ENCODE measurements around the gene LINC01488. TPM values are rescaled to one million over a fixed set of nuclear protein-coding genes. Genes with fewer than 3 reads are reported as not detected.

The LINC01488 gene
- total RNA-seq (2013; cell fraction: nucleolus; rRNA removed): not detected in 2 replicates
- total RNA-seq (2014; rRNA removed): not detected in 2 replicates
- not detected in 2 replicates for total RNA-seq (2014; rRNA removed; fragmentation: Illumina TruSeq; extraction: Trizol)
- total RNA-seq (2021): not detected in 2 replicates
- polyA plus RNA-seq (2011; ENCODE audit: low read depth): not detected
- polyA plus RNA-seq (2011; rRNA removed): not detected in 2 replicates
- polyA plus RNA-seq (2011; cell fraction: cytosol; rRNA removed): not detected in 2 replicates
- polyA plus RNA-seq (2011; cell fraction: nucleus; rRNA removed): not detected in 2 replicates
- polyA plus RNA-seq (2012): not detected in 2 replicates
- not detected in 2 replicates for polyA plus RNA-seq (2014; fragmentation: Illumina TruSeq; extraction: Trizol)
- polyA plus RNA-seq (2014; fragmentation: Nextera tagmentation; extraction: Ambion mirVana): not detected
- polyA plus RNA-seq (2014; rRNA removed): not detected in 2 replicates
- polyA plus RNA-seq (2016; fragmentation: Nextera tagmentation; extraction: Ambion mirVana): not detected
- not detected in 2 replicates for polyA minus RNA-seq (2011; rRNA and poly(A)+ RNA removed)
- not detected in 2 replicates for polyA minus RNA-seq (2011; cell fraction: cytosol; rRNA and poly(A)+ RNA removed)
- not detected in 2 replicates for polyA minus RNA-seq (2011; cell fraction: nucleus; rRNA and poly(A)+ RNA removed)
- not detected for Bru-seq, nascent RNA
- BruChase-seq, experiment 1, labeled RNA remaining after a 6-hour chase: not detected
- BruChase-seq, experiment 2, labeled RNA remaining after a 2-hour chase: not detected
- long read RNA-seq, experiment 1: 0 reads
- long read RNA-seq, experiment 2: 0 reads

DNA sequence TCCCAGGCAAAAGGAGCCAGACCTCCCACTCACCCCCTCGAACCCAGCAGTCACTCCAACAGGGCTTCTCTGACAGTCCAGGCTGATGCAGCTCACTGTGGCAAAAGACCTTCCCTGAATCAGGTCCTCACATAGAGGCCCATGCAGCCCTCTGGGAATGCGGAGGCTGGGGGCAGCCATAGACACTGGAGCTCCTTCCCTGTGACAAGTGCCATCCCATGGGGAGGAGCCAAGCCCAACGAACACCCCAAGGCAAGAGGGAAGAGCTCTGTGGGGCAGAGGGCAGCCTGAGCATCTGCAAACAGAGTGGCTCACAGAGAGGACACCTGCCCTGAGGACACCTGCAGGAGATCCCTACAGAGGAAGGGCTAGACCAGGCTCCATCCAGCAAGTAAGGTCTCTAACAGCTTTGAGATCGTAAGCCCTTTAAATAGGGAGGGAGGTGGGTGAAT, at the start of gene LINC01488:
Gene LINC01488, plus strand, starts transcription at position 271 of the 452 bp plus-strand sequence.
- DNase-seq (ENCODE audit: low read depth, low spot score) (no peak), FAIRE-seq (no peak), ATAC-seq (no peak)
- ChIA-PET POLR2A (no interaction called here), CTCF (interaction anchor here (0.7 kb wide), 1 partner anchor 326 kb away, joined by 3 read pairs; no protein-coding TSS in a partner anchor), SMC1A (ENCODE audit: uncharacterized antibody, unreplicated experiment) (no interaction called here), RAD21 (ENCODE audit: unreplicated experiment) (no interaction called here)
- Histone ChIP-seq H2AFZ (ENCODE audit: control insufficient read depth, low read depth, low read length) (no peak within 1 kb of the TSS), H3K4me3 (no peak within 1 kb of the TSS), H3K4me2 (ENCODE audit: control insufficient read depth, insufficient read depth) (no peak within 1 kb of the TSS), H3K27ac (ENCODE audit: control insufficient read depth, insufficient read depth) (no peak within 1 kb of the TSS), H4K20me1 (ENCODE audit: control insufficient read depth, insufficient read depth) (no peaks in the 10 kb centered on the region), H3K27me3 (replicated peaks in 1 of 2; ENCODE audit: control insufficient read depth in 2 of 2, insufficient read depth in 2 of 2, low read length in 1 of 2) (peaks cover 0 to 2% of the 10 kb centered on the region in 2 experiments; a peak in 3 of 4 replicates), H3K4me1 (ENCODE audit: control insufficient read depth, insufficient read depth, low read length) (no peaks in the 10 kb centered on the region), H3K36me3 (ENCODE audit: control insufficient read depth in 2 of 2, insufficient read depth in 2 of 2, low read length in 1 of 2) (no peaks in the 10 kb centered on the region), H3K9me3 (replicated peaks; ENCODE audit: control insufficient read depth, insufficient read depth, low read length) (no peaks in the 10 kb centered on the region; the same call in 2 of the 3 replicates), H3K9ac (ENCODE audit: control insufficient read depth, insufficient read depth, low read length) (no peak within 1 kb of the TSS), H3K79me2 (ENCODE audit: control insufficient read depth, insufficient read depth, low read length) (no peaks in the 10 kb centered on the region)
- WGBS (ENCODE audit: insufficient coverage, insufficient replicate concordance, low lambda C conversion rate, missing lambda C conversion rate): 26% methylated on average over 4 of the region's 4 CpGs
- intact Hi-C loops (cut with micrococcal nuclease; ENCODE audit: unreplicated experiment) (no loop called here), in situ Hi-C loops (cut with MboI) (no loop called here)
- no TSS peak for BruUV-seq (replicated peaks)
- TF ChIP-seq POLR2AphosphoS2 (IDR thresholded peaks at IDR 0.05; ENCODE audit: low read depth, low read length): no peak
- no peak for TF ChIP-seq RAD21 (IDR thresholded peaks at IDR 0.05; ENCODE audit: insufficient read depth, low read depth, low read length)
- no peak for TF ChIP-seq YY1 (IDR thresholded peaks at IDR 0.05; ENCODE audit: low read depth, low read length)
- TF ChIP-seq BCLAF1 (IDR thresholded peaks at IDR 0.05): no peak
- TF ChIP-seq USF1 (IDR thresholded peaks at IDR 0.05; ENCODE audit: borderline replicate concordance, extremely low read length, insufficient read depth, low read depth, low read length): no peak
- TF ChIP-seq JUND (IDR thresholded peaks at IDR 0.05; ENCODE audit: low read depth, low read length): no peak
- no peak for TF ChIP-seq RFX5 (IDR thresholded peaks at IDR 0.05; ENCODE audit: low read depth, low read length)
- no peak for TF ChIP-seq ZBTB33 (IDR thresholded peaks at IDR 0.05)
- TF ChIP-seq TCF12 (IDR thresholded peaks at IDR 0.05; ENCODE audit: low read depth, low read length): no peak
- no peak for TF ChIP-seq MYB (IDR thresholded peaks at IDR 0.05; ENCODE audit: borderline replicate concordance, low read depth, low read length)
- TF ChIP-seq CHD2 (IDR thresholded peaks at IDR 0.05; ENCODE audit: borderline replicate concordance, low read depth, low read length): no peak
- no peak for TF ChIP-seq PAX8 (IDR thresholded peaks at IDR 0.05)
